ENCODE results near the gene FADS6.
A peak's percentile ranks its signal among the peaks of the same experiment; 100 is the strongest.

Gene FADS6

GRCh38 chr17:74892974-74893911 lies at the start of gene FADS6:
FADS6 (minus strand) TSS chr17:74893633; CDS start chr17:74893595, 38 bp downstream.
- no peak for DNase-seq
- H3K4me1 Mint-ChIP-seq (ENCODE audit: low read depth): peaks cover 4% of the 10 kb centered on the region
- peak within 1 kb of the TSS; percentile 55 for H3K4me3 Mint-ChIP-seq
- no peak within 1 kb of the TSS for H3K27ac Mint-ChIP-seq
- no peaks in the 10 kb centered on the region for H3K36me3 Mint-ChIP-seq (ENCODE audit: low read depth)
- H3K9me3 Mint-ChIP-seq: no peaks in the 10 kb centered on the region
- H3K27me3 Mint-ChIP-seq: peaks cover 44% of the 10 kb centered on the region

GRCh38 chr17:74941128-74941725 lies 47.8 kb upstream of the FADS6 start:
- no peak for DNase-seq
- Mint-ChIP-seq H3K27me3 (peaks cover 58% of the 10 kb centered on the region), H3K27ac (no peak overlapping the region), H3K9me3 (no peaks in the 10 kb centered on the region), H3K4me1 (ENCODE audit: low read depth) (no peaks in the 10 kb centered on the region), H3K4me3 (no peak overlapping the region), H3K36me3 (ENCODE audit: low read depth) (no peaks in the 10 kb centered on the region)

GRCh38 chr17:74939534-74939933 lies 46.1 kb upstream of the FADS6 start:
- H3K9me3 Mint-ChIP-seq: no peaks in the 10 kb centered on the region
- no peak overlapping the region for H3K4me3 Mint-ChIP-seq
- H3K4me1 Mint-ChIP-seq (ENCODE audit: low read depth): no peaks in the 10 kb centered on the region
- H3K27ac Mint-ChIP-seq: no peak overlapping the region
- DNase-seq: no peak
- H3K36me3 Mint-ChIP-seq (ENCODE audit: low read depth): no peaks in the 10 kb centered on the region
- H3K27me3 Mint-ChIP-seq: peaks cover 65% of the 10 kb centered on the region

GRCh38 chr17:74938194-74938950 lies 44.9 kb upstream of the FADS6 start:
- H3K36me3 Mint-ChIP-seq (ENCODE audit: low read depth): no peaks in the 10 kb centered on the region
- H3K27ac Mint-ChIP-seq: no peak overlapping the region
- DNase-seq: no peak
- peaks cover 69% of the 10 kb centered on the region for H3K27me3 Mint-ChIP-seq
- no peaks in the 10 kb centered on the region for H3K4me1 Mint-ChIP-seq (ENCODE audit: low read depth)
- no peak overlapping the region for H3K4me3 Mint-ChIP-seq
- H3K9me3 Mint-ChIP-seq: no peaks in the 10 kb centered on the region

GRCh38 chr17:74937064-74938051 lies 43.9 kb upstream of the FADS6 start:
- Mint-ChIP-seq H3K27ac (no peak overlapping the region), H3K4me3 (no peak overlapping the region), H3K27me3 (peaks cover 73% of the 10 kb centered on the region), H3K4me1 (ENCODE audit: low read depth) (no peaks in the 10 kb centered on the region), H3K36me3 (ENCODE audit: low read depth) (no peaks in the 10 kb centered on the region), H3K9me3 (no peaks in the 10 kb centered on the region)
- DNase-seq: no peak

GRCh38 chr17:74936470-74936799 lies 43.0 kb upstream of the FADS6 start:
- Mint-ChIP-seq H3K9me3 (no peaks in the 10 kb centered on the region), H3K4me3 (no peak overlapping the region), H3K27ac (no peak overlapping the region), H3K27me3 (peaks cover 76% of the 10 kb centered on the region), H3K4me1 (ENCODE audit: low read depth) (no peaks in the 10 kb centered on the region), H3K36me3 (ENCODE audit: low read depth) (no peaks in the 10 kb centered on the region)
- no peak for DNase-seq

- Mint-ChIP-seq H3K4me1 (ENCODE audit: low read depth) (no peaks in the 10 kb centered on the region), H3K9me3 (no peaks in the 10 kb centered on the region), H3K27ac (no peak within 1 kb of the TSS), H3K4me3 (no peak within 1 kb of the TSS), H3K27me3 (peaks cover 79% of the 10 kb centered on the region), H3K36me3 (ENCODE audit: low read depth) (no peaks in the 10 kb centered on the region)
- DNase-seq: no peak
Observed at GRCh38 chr17:74935585-74936469, 42.4 kb upstream of the FADS6 start, which contains the start of gene OTOP3. OTOP3 (plus strand) TSS chr17:74935898; CDS start chr17:74935922, 24 bp downstream.

GRCh38 chr17:74935048-74935447 lies 41.6 kb upstream of the FADS6 start:
- Mint-ChIP-seq H3K9me3 (no peaks in the 10 kb centered on the region), H3K4me1 (ENCODE audit: low read depth) (no peaks in the 10 kb centered on the region), H3K4me3 (no peak overlapping the region), H3K36me3 (ENCODE audit: low read depth) (no peaks in the 10 kb centered on the region), H3K27me3 (peaks cover 84% of the 10 kb centered on the region), H3K27ac (no peak overlapping the region)
- DNase-seq: no peak

GRCh38 chr17:74930535-74931036 lies 37.2 kb upstream of the FADS6 start:
- H3K4me1 Mint-ChIP-seq (ENCODE audit: low read depth): no peaks in the 10 kb centered on the region
- H3K36me3 Mint-ChIP-seq (ENCODE audit: low read depth): no peaks in the 10 kb centered on the region
- H3K9me3 Mint-ChIP-seq: no peaks in the 10 kb centered on the region
- H3K27ac Mint-ChIP-seq: no peak overlapping the region
- no peak for DNase-seq
- H3K27me3 Mint-ChIP-seq: peaks cover 78% of the 10 kb centered on the region
- no peak overlapping the region for H3K4me3 Mint-ChIP-seq

GRCh38 chr17:74928786-74929185 lies 35.4 kb upstream of the FADS6 start:
- DNase-seq: no peak
- peaks cover 8% of the 10 kb centered on the region for H3K4me1 Mint-ChIP-seq (ENCODE audit: low read depth)
- no peak overlapping the region for H3K4me3 Mint-ChIP-seq
- no peaks in the 10 kb centered on the region for H3K36me3 Mint-ChIP-seq (ENCODE audit: low read depth)
- no peaks in the 10 kb centered on the region for H3K9me3 Mint-ChIP-seq
- no peak overlapping the region for H3K27ac Mint-ChIP-seq
- H3K27me3 Mint-ChIP-seq: peaks cover 80% of the 10 kb centered on the region

- Mint-ChIP-seq H3K9me3 (no peaks in the 10 kb centered on the region), H3K36me3 (ENCODE audit: low read depth) (no peaks in the 10 kb centered on the region), H3K27me3 (peaks cover 77% of the 10 kb centered on the region), H3K4me3 (no peak overlapping the region), H3K4me1 (ENCODE audit: low read depth) (peaks cover 18% of the 10 kb centered on the region), H3K27ac (no peak overlapping the region)
- no peak for DNase-seq
Observed at GRCh38 chr17:74925242-74925641, 31.8 kb upstream of the FADS6 start.

GRCh38 chr17:74924250-74924948 lies 31.0 kb upstream of the FADS6 start, which contains the start of gene OTOP2:
OTOP2 (plus strand) TSS chr17:74924273; CDS start chr17:74924633, 360 bp downstream.
- no peaks in the 10 kb centered on the region for H3K9me3 Mint-ChIP-seq
- H3K4me3 Mint-ChIP-seq: peak within 1 kb of the TSS; percentile 10
- DNase-seq: peak; percentile 43
- no peak within 1 kb of the TSS for H3K27ac Mint-ChIP-seq
- H3K36me3 Mint-ChIP-seq (ENCODE audit: low read depth): no peaks in the 10 kb centered on the region
- H3K4me1 Mint-ChIP-seq (ENCODE audit: low read depth): peaks cover 18% of the 10 kb centered on the region
- peaks cover 81% of the 10 kb centered on the region for H3K27me3 Mint-ChIP-seq
